Left ventricle myocardium inferior (tissue), 1 donor: ENCODE measurements around the gene IFITM1. TPM values are rescaled to one million over a fixed set of nuclear protein-coding genes. Genes with fewer than 3 reads are reported as not detected.
A peak's percentile ranks its signal among the peaks of the same experiment; 100 is the strongest.
"Not testable (repeated sequence)": the region's sequence is repeated elsewhere in the genome, so short reads cannot be mapped to it uniquely, and the experiment has no call there.

Experiments
- DNase-seq: peaks from one replicate; pipeline ENCODE4 v3.0.0-alpha.2; 2020
- H3K27ac ChIP-seq: fragments of 200-600 bp; replicated peaks from 2 replicates; pipeline ENCODE4 v1.8.0; 2021
- H3K27me3 ChIP-seq: fragments of 200-600 bp; 2 replicates; pipeline ENCODE4 v1.8.0; 2021; ENCODE audit warnings: low read depth
- H3K36me3 ChIP-seq: fragments of 200-600 bp; 2 replicates; pipeline ENCODE4 v1.8.0; 2021
- H3K4me1 ChIP-seq: fragments of 200-600 bp; 2 replicates; pipeline ENCODE4 v1.8.0; 2021
- H3K4me3 ChIP-seq: fragments of 200-600 bp; 2 replicates; pipeline ENCODE4 v1.8.0; 2021; ENCODE audit warnings: mild to moderate bottlenecking, moderate library complexity
- H3K9me3 ChIP-seq: fragments of 200-600 bp; replicated peaks from 2 replicates; pipeline ENCODE4 v1.8.0; 2021
- CTCF ChIP-seq: fragments of 200-600 bp; IDR thresholded peaks from 2 replicates; pipeline ENCODE4 v1.8.0; 2021; ENCODE audit warnings: antibody characterized with exemption, mild to moderate bottlenecking, borderline replicate concordance
- intact Hi-C: fragments of 100-400 bp; cut with micrococcal nuclease; formaldehyde crosslinking; loops from one replicate; pipeline ENCODE4 v1.11.0; 2022
- total RNA-seq: library from RNA; stranded (reverse); fragmentation: NEBNext Ultra II Directional; extraction: Animal tissue kit (Norgen Biotek cat#: 25700); gene quantifications from one replicate; pipeline ENCODE4 v1.2.1, GENCODE V29; 2021
- donor health status: DM: no; HTN: yes; CAD: no; lungs with severe emphysema.

Gene IFITM1
- total RNA-seq, 1 donor from 2014 or later = 83.5 TPM

DNA sequence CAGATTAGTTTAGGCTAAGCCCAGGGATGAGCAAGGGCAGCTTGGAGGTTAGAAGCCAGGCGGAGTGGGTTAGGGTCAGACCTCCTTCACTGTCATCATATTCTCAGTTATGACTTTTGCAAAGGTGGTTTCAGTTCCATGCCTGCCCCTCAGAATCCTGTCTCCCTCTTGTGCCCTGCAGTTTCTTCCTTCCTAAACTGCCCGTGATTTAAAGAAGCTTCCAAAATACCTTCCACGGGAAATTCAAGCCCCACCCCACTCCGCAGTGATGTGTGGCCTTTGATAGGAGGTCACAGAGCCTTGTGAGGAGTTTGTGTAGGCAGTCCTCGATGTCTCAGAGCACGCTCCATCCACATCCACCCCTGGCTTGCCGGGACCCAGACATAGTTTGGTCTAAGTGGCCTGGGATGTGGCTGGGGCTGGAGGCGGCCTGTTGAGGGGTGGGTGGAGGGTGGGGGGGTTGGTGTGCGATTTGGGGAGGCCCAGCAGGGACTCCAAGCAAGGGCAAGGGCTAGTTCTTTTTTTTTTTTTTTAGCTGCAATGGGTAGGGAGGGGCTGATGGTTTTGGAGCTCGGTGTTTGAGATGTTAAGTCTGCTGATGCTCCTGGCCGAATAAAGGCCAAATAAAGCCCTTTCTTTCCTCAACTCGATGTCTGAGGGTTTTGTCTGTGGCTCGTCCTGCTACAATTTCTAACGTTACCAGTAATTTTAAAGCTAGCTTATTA is 1.6 kb upstream of the IFITM1 start:
- DNase-seq = no peak
- H3K27me3 ChIP-seq = peaks cover 61% of the 10 kb centered on the region
- peak overlapping the region; percentile 94 for H3K27ac ChIP-seq
- H3K36me3 ChIP-seq = no peaks in the 10 kb centered on the region
- H3K9me3 ChIP-seq = no peaks in the 10 kb centered on the region
- H3K4me3 ChIP-seq = peak overlapping the region; percentile 74
- no peak for TF ChIP-seq CTCF
- intact Hi-C loops = no loop called here
- peaks cover 66% of the 10 kb centered on the region for H3K4me1 ChIP-seq

DNA sequence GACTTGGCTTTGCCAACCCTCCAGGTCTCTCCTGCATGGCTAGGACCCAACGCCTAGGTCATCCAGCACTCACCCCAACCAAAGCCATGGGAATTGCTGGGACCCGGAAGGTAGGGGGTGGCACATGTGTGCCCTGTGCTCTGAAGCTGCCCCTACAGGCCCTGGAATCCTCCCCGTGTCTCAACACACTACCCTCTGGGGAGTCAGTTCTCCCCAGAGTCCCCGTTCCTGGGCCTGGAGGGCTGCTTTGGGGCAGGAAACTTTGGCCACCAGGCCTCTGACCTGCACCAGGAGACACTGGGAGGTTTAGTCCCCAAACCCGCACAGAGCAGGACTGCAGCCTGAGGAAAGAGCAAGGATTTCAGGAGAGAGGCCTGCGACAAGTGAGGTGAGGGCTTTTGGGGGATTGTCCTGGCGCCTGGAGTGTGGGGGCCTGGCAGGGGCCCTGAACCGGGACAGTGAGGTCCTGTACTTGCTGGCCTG is 495 bp upstream of the IFITM1 start:
- Histone ChIP-seq H3K27ac (peak overlapping the region; percentile 94), H3K27me3 (peaks cover 67% of the 10 kb centered on the region), H3K36me3 (no peaks in the 10 kb centered on the region), H3K4me3 (peak overlapping the region; percentile 74), H3K9me3 (no peaks in the 10 kb centered on the region), H3K4me1 (peaks cover 63% of the 10 kb centered on the region)
- TF ChIP-seq CTCF = no peak
- intact Hi-C loops = no loop called here
- DNase-seq = no peak

DNA sequence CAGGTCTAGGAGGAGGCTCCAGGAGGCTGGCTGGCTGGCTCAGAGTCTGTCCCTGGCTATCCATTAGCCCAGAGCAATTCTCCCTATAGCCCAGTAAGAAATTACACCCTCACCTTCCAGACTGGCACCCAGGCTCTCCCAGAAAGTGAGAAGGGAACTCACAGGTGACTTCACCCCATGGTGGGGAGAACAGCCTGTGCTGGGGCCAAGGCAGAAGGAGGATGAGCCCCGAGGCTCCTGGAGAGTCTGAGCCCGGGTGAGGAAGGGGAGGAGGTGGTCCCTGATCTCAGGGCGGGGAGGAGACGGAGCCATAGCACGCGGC is 675 bp downstream of the IFITM1 start:
- DNase-seq, intact Hi-C loops, H3K36me3 ChIP-seq, H3K9me3 ChIP-seq: not testable (repeated sequence)
- Histone ChIP-seq H3K4me1 (peaks cover 57% of the 10 kb centered on the region), H3K27me3 (peaks cover 63% of the 10 kb centered on the region), H3K4me3 (peak overlapping the region; percentile 74), H3K27ac (peak overlapping the region; percentile 94)

- Histone ChIP-seq H3K4me3 (peak overlapping the region; percentile 74), H3K4me1 (peaks cover 53% of the 10 kb centered on the region), H3K27me3 (peaks cover 59% of the 10 kb centered on the region), H3K9me3 (no peaks in the 10 kb centered on the region), H3K27ac (peak overlapping the region; percentile 94), H3K36me3 (no peaks in the 10 kb centered on the region)
- TF ChIP-seq CTCF = no peak
- intact Hi-C loops = no loop called here
- DNase-seq = no peak
These were observed 1.2 kb downstream of the IFITM1 start for GRCh38 chr11:315051-315481.

GRCh38 chr11:315516-315994 is 1.7 kb downstream of the IFITM1 start:
- intact Hi-C loops = no loop called here
- DNase-seq = peak; percentile 18
- peak overlapping the region; percentile 94 for H3K27ac ChIP-seq
- peaks cover 57% of the 10 kb centered on the region for H3K4me1 ChIP-seq
- H3K27me3 ChIP-seq = peaks cover 59% of the 10 kb centered on the region
- H3K9me3 ChIP-seq = no peaks in the 10 kb centered on the region
- H3K36me3 ChIP-seq = no peaks in the 10 kb centered on the region
- H3K4me3 ChIP-seq = peak overlapping the region; percentile 74
- no peak for TF ChIP-seq CTCF

- H3K27ac ChIP-seq = peak overlapping the region; percentile 94
- H3K9me3 ChIP-seq = no peaks in the 10 kb centered on the region
- no peak for TF ChIP-seq CTCF
- H3K4me1 ChIP-seq = peaks cover 57% of the 10 kb centered on the region
- peak; percentile 44 for DNase-seq
- H3K27me3 ChIP-seq = peaks cover 59% of the 10 kb centered on the region
- no peaks in the 10 kb centered on the region for H3K36me3 ChIP-seq
- peak overlapping the region; percentile 74 for H3K4me3 ChIP-seq
- intact Hi-C loops = no loop called here
These were observed 2.3 kb downstream of the IFITM1 start for GRCh38 chr11:316031-316701.
